ENCODE results near the gene GTSE1.
"Not testable (repeated sequence)": the region's sequence is repeated elsewhere in the genome, so short reads cannot be mapped to it uniquely, and the experiment has no call there.

GTSE1 gene, protein sequence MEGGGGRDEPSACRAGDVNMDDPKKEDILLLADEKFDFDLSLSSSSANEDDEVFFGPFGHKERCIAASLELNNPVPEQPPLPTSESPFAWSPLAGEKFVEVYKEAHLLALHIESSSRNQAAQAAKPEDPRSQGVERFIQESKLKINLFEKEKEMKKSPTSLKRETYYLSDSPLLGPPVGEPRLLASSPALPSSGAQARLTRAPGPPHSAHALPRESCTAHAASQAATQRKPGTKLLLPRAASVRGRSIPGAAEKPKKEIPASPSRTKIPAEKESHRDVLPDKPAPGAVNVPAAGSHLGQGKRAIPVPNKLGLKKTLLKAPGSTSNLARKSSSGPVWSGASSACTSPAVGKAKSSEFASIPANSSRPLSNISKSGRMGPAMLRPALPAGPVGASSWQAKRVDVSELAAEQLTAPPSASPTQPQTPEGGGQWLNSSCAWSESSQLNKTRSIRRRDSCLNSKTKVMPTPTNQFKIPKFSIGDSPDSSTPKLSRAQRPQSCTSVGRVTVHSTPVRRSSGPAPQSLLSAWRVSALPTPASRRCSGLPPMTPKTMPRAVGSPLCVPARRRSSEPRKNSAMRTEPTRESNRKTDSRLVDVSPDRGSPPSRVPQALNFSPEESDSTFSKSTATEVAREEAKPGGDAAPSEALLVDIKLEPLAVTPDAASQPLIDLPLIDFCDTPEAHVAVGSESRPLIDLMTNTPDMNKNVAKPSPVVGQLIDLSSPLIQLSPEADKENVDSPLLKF

DNA sequence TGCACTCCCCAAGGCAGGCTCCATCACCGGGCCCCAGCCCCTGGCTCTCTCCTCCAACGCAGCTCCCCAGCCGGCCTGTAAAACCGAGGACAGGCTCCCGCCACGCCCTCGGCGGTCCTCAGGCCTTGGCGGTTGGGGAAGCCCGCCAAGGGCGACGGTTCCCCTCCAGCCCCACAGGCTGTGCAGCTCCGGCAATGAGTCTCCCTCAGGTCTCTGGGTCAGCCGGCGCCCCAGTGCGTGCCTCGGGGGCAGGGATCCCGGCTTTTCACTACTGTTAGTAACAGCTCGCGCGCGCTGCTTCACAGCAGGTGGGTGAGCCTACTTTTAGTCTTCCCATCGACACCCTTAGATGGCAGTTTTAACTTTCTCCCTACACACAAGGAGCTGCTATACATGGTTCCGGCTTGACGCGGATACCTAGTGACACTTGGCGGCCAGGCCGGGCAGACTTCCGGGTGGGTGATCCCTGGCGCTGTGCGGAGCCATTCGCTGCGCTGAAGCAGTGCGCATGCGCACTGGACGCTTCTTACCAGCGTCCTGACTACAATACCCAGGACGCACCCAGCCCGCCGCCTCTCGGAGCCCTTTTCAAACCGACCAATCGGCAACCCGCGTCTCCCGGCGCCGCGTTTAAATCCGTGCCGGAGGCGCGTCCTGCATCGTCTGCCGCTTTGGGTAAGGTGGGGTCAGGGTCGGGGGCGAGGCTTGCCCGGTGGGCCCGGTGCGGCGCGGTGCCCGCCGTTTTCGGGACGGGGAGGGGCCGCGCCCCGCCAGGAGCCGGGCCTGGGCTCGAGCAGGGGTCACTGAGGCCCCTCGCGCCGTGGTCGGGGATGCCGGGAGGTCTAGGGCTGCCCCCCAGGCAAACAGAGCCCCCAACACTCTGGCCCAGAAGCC lies at the start of gene GTSE1:
TSS of gene GTSE1 (plus strand) at position 614 of the 894 bp plus-strand sequence. CDS start 531 bp downstream, outside the sequence.
- peak; percentile 90 for DNase-seq

DNA sequence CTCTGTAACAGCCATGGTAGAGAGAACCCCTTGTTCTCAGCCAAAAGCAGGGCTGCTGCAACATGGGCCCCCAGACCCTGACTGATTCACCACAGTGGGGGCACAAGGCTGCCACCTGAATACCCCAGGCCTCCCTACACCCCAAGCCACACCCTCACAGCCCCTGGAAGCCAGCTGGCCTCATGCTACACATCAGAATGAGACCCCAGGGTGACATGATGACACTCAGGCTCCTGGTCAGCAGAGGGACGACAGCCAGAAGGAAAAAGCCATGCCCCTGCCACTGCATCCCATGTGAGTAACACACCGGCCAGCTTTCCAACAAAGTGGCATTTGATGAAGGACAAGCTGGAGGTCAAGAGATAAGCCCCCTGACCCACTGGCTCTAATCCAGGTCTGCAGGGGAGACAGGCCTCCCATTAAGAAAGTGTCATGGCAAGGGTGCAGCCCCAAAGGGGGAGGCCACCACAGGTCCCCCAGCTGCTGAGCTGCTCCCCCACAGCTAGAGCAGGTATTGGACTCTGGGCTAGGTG lies 49.2 kb upstream of the GTSE1 start:
- DNase-seq: no peak

DNA sequence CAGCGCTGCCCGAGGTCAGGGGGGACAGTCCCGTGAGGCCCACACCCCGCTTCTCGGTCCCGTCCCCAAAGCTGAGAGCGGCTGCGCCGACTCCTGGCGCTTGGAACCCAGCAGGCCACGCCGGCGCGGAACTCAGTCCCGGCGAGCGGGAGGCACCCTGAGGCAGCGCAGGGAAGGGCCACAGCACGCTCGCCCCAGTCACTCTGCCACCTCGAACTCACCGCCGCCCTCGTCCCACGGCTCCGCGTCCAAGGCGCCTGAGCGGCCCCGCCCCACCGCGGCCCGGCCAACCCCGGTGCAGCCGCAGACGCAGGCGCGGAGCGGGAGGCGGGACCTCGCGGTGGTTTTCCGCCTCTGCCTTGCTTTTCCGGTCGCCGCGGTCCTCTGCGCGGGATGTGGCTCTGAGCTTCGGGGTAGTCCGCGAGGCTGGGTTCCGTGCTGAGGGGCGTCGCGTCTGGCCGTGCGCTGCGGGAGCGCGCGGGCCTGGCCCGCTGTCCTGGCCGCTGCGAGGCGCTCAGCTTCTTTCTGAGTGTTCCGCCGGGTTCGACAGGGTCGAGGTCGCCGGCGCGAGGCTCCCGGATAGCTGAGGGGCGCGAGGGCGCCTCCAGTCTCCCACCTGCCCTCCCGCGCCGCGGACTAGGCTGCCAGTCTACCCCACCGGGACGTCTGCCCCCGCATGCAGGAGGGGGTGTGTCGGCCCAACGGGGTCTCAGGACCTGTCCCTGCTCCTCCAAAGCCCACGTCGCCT lies 46.5 kb upstream of the GTSE1 start, which contains the start of gene CDPF1:
TSS of gene CDPF1 (minus strand) at position 259 of the 748 bp plus-strand sequence. CDS start 2,009 bp downstream, outside the sequence.
- DNase-seq: peak; percentile 65

DNA sequence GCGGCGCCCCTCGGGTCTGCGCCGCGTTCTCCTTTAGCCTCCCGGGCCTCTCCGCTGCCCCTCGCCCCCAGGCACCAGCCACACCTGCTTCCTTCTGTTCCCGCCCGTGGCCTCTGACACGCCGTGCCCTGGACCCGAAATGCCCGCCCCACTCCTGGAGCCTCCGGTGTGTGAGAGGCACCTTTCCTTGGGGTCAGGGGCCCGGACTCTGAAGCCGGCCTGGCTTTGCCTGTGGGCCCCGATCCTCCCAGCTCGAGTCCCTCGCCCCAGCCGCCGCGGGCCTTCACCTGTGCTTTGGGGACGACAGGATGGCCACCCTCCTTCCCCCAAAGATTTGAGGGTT lies 45.9 kb upstream of the GTSE1 start:
- no peak for DNase-seq

DNA sequence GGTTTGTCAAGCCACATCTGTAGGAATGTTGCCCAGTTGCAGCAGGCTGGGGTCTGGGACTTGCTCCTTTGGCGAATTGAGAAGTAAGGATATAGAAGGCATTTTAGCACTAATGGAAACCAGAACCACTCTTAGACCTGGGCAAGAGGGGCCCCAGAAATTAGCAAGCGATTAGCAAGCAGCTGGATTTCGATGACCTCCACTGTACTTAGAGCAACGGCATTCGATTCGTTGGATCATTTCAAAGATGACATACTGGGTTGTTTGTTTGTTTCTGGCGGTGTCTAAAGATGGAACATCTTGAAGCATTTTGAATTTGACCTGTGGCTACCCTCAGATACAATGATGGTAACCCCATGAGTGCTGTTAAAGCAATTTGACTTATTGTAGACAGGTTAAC lies 45.4 kb upstream of the GTSE1 start:
- DNase-seq: no peak

DNA sequence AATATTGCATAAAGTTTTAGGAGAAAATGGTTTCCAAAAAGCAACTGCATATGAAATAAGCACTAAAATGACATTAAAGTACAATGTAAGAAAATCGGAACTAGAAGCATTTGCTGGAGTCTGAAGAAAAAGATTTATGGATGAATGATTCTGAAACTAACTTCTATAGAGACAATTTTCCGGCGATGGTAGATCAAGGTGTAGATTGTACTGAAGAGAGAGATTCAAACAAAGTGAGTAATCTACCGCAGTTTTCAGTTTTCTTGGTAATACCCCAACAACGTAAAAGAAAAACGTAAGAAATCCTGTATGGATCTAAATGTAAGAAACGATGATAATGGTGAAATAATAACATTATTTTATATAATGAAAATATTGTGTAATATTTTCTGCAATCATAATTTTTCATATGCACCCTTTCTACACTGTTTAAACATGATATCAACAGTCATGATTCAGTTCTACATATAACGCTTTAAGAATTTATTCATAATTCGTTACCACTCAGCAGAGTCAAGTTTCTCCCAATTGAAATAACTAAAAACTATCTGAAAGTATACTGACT lies 44.8 kb upstream of the GTSE1 start:
- DNase-seq: no peak

DNA sequence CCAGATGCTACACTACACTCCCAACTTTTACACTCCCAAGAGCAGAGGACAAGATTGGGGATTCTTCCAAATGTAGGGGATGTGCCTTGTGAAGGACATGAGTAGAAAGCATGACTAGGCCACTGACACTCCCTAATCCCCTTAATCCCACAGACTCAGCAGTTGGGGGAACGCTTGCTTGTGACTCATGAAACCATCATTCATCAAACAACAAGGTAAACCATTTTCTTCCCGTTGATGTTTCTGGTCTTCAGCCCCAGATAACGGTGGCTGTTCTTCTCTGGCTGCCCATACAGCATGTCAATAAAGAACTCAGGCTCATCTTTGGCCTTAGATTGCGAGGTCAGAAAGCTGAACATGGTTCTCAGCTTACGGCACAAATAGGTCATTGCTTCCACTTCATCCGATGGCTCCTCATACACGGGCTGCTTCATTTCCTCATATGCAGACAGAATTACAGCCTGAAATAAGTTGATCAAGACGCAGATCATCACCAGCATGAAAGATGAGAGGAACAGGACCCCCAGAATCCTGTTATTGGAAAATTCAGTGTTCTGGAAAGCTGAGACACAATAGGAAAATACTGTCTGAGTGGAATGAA lies 40.2 kb upstream of the GTSE1 start:
- no peak for DNase-seq

DNA sequence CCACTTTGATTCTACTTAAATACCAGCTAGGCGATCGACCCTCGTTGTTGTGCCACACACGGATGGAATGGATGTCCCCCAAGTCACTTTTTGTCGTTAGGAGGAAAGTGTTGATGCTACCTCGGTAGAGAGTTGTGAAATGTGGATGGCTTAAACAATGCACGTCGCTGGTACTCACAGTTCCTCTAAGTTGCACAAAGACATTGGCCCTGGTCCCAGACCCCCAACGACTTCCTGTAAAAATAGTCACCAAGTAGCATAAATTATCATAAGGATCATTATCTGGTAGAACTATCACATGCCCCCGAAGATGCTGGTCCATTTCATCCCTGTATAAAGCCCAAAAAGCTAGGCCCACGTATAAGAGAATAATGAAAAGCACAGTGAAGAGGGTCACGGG lies 37.3 kb upstream of the GTSE1 start:
- no peak for DNase-seq

DNA sequence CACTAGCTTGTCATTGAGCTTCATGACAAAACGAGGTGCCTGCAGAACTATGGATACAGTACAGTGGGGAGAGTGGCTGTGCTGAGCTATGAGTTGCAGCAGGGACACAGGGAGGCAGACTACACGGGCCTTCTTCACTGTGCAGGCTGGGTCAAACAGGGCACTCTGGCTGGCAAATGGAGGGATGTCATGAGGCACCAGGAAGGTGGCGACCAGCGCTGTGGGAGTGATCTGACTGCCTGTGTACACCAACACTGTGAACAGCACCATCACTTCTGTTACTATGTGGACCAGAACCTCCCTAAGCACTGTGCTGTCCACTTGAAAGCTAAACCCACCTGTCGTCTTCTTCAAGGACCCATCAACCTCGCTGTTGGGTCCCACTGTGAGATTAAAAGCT lies 36.6 kb upstream of the GTSE1 start:
- DNase-seq: no peak

DNA sequence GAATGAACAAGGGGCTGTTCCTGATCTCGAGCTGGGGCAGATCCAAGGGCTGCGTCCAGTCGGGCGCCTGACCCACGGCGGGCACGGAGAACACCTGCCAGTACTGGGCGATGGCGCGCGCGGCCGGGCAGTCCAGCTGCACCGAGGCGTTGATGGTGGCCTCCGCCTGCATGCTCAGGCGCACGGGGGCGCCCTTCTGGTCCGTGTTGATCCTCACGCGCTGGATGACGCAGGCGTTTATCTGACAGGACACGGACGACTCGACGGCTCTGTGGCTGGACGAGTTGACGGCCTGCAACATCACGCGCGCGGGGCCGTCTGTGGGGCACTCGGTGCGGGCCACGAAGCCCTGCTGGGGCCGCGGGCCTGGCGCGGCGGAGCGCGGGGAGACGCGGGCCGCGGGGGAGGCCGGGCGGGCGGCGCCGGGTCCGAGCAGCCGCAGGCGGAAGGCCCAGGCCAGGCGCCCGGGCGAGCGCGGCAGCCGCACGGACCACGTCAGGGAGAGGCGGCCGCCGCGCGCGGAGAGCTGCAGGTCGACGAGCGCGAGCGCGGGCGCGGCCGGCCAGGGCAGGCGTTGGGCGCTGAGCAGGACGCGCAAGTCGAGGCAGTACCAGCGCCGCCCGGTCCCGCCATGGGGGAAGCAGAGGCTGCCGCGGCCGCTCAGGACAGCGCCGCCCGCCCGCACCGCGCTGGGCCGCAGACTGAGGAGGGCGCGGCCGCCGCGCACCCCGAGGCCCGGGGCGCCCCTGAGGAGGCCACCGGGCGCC lies 34.0 kb upstream of the GTSE1 start:
- no peak for DNase-seq

DNA sequence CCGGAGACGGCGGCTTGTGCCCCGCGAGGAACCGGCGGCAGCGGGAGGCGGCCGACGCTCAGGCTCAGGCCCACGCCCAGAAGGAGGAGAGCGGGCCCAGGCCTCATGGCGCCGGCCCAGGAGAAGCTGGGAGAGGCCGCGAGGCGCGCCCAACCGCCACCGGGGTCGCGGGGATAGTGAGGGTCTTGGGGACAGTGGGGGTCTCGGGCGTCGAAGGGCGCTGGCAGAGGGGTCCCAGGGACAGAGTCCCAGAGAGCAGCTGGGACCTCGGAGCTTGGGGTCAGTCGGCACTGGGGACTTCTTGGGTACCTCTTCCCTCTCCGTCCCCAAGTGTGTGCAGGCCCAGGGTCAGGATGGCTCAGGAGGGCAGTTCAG lies 33.5 kb upstream of the GTSE1 start, which contains the start of gene PKDREJ:
TSS of gene PKDREJ (minus strand) at position 128 of the 375 bp plus-strand sequence. CDS start at position 107, 21 bp downstream.
- no peak for DNase-seq

DNA sequence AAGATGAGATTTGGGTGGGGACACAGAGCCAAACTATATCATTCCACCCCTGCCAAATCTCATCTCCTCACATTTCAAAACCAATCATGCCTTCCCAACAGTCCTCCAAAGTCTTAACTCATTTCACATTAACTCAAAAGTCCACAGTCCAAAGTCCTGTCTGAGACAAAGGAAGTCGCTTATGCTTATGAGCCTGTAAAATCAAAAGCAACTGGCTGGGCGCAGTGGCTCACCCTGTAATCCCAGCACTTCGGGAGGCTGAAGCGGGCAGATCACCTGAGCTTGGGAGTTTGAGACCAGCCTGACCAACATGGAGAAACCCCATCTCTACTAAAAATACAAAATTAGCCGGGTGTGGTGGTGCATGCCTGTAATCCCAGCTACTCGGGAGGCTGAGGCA lies 32.1 kb upstream of the GTSE1 start:
- not testable (repeated sequence) for DNase-seq

DNA sequence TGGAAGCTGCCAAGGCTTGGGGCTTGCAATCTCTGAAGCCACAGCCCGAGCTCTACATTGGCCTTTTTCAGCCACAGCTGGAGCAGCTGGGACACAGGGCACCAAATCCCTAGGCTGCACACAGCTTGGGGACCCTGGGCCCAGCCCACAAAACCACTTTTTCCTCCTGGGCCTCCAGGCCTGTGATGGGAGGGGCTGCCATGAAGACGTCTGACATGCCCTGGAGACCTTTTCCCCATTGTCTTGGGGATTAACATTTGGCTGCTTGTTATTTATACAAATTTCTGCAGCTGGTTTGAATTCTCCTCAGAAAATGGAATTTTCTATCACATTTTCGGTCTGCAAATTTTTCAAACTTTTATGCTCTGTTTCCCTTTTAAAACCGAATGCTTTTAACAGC lies 31.0 kb upstream of the GTSE1 start:
- DNase-seq: not testable (repeated sequence)

DNA sequence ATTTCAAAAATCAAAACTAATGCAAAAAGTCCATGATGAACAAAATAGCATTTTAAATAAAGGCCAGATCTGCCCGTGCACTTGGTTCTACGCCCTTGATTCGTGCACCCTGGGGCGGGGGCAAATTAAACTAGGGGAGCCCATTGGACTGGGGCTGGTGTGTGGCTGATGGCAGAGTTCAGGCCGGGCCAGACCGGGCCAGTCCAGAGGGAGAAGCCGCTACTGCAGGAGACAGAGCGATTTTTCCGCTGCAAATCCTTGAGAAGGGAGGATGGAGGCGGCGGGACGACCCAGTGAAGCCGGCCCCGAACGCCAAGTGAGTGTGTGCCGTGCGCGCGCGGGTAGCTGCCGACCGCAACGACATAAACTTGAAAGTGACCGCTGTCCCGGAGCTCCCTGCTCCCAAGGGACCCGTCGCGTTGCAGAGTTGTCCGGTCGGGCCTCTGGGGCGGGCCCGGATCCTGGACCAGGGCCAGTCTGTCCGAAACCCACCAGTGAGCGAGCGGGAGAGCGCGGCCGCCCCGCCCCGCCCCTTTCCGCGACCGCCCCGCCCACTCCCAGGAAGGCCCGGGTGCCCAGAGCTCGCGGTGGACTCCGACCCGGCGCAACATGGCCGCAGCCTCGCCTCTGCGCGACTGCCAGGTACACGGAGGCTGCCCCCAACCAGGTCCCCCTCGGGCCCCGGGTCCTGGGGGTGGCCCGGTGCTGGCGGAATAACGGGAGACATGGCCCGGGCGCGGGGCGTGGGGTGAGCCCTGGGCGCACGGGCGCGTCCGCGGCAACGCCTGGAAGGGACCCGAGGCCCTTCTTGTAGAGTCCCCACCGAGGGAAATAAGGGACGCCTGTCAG lies 29.0 kb upstream of the GTSE1 start, which contains the start of gene TTC38:
TSS of gene TTC38 (plus strand) at position 578 of the 849 bp plus-strand sequence. CDS start at position 610, 32 bp downstream.
- DNase-seq: peak; percentile 50

DNA sequence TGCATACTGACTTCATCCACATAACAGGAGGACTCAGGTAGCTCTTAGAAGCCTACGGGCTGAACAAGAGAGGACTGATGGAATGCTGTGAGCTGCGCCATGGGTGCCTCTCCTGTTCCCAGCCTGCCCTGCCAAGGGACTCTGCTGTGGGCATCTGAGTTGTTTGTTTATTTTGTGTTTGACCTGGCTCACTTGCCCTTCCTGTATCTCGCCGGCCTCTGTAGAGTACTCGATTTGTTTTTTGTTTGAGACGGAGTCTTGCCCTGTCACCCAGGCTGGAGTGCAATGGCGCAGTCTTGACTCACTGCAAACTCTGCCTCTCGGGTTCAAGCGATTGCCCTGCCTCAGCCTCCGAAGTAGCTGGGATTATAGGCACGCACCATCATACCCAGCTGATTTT lies 27.1 kb upstream of the GTSE1 start:
- DNase-seq: no peak

DNA sequence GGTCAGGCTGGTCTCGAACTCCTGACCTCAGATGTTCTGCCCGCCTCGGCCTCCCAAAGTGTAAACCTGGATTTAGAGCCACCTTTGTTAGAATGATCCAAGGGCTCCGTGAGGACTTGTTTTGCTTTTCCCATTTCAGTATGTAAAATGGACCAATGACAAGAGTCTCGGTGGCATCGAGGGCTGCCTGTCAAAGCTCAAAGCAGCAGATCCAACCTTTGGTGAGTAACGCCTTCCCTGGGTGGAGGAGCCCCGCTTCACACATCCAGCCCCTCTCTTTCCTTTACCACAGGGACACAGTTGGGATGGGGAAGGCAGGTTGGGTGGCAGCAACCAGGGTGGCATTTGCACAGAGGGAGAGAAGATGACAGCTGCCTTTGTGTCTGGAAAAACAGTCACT lies 24.5 kb upstream of the GTSE1 start:
- no peak for DNase-seq

DNA sequence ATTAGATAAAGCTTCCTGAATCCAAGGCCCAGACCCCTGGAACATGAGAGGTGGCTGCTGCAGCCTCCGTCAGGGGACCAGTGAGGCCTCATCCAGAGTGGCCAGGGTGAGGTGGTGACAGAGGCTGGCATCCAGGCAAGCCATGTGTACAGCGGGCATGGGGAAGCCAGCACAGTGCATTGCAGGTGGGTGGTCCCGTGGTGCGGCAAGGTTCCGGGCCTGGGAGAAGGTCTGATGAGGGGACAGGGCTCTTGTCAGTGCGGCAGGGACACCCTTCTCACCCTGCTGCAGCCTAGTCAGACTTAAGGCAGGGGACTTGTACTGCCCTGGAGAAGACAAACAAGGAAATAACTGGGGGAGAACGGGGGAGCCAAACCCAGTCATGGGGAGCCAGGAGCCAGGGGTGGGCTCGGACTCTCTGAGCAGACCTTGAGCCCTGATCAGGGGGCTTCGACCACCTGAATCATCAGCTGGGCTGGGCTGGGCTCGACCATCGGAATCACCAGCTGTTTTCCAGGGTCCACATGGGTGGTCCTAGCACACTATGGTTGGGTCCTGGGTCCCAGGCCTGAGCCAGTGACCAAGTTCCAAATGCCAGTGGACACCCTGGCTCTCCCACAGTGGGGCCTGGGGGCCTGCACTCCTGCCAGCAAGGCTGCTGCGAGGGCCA lies 23.8 kb upstream of the GTSE1 start:
- DNase-seq: no peak

DNA sequence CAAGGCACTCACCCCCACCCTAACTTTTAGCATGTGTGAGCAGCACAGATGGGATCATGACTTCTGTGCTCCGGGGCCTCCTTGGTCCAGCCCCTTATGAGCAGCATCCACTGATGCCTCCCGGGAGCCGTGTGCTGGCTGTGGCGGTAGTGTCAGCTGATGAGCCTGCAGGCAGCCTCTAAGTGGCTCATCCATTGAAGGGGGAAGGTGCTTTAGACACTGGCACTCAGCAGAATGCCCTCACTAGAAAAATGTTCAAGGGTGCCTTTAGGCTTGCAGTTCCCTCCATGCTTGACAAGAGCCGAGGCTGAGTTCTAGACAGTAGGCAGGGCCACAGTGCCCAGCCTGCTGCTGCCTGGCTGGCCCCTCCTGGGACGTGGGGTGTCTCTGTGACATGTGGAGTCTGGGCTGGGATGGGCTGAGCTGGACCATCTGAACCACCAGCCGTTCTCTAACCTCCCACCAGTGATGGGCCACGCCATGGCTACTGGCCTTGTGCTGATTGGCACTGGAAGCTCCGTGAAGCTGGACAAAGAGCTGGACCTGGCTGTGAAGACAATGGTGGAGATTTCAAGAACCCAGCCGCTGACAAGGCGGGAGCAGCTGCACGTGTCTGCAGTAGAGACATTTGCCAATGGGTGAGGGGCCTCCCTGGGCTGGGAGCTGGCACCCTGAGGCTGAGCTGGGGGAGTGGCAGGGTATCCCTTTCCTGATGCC lies 23.1 kb upstream of the GTSE1 start:
- DNase-seq: no peak
